Right lobe of liver (tissue), 4 donors: ENCODE data around the gene MOGAT3.

ENCODE experiments used
- POLR2A ChIP-seq: fragments of 450-650 bp; IDR thresholded peaks from one replicate; pipeline ENCODE4 v1.6.1; 2017; ENCODE audit warnings: antibody characterized with exemption, mild to moderate bottlenecking
- TF ChIP-seq, protein P1 (sequence below), 4 donors: fragments of 200-600 bp in 3 of 4; fragments of 450-650 bp in 1 of 4; IDR thresholded peaks; one replicate each; pipeline versions ENCODE4 v1.5.1 to v1.8.0; 2016 to 2022; ENCODE audit warnings: antibody characterized with exemption in 4 of 4, mild to moderate bottlenecking in 2 of 4
- donor health status: DM: no; HTN: no; CAD: no.
- donor health status: DM: no; HTN: no; CAD: no.
- donor health status: DM: no; HTN: yes; CAD: no.

DNA sequence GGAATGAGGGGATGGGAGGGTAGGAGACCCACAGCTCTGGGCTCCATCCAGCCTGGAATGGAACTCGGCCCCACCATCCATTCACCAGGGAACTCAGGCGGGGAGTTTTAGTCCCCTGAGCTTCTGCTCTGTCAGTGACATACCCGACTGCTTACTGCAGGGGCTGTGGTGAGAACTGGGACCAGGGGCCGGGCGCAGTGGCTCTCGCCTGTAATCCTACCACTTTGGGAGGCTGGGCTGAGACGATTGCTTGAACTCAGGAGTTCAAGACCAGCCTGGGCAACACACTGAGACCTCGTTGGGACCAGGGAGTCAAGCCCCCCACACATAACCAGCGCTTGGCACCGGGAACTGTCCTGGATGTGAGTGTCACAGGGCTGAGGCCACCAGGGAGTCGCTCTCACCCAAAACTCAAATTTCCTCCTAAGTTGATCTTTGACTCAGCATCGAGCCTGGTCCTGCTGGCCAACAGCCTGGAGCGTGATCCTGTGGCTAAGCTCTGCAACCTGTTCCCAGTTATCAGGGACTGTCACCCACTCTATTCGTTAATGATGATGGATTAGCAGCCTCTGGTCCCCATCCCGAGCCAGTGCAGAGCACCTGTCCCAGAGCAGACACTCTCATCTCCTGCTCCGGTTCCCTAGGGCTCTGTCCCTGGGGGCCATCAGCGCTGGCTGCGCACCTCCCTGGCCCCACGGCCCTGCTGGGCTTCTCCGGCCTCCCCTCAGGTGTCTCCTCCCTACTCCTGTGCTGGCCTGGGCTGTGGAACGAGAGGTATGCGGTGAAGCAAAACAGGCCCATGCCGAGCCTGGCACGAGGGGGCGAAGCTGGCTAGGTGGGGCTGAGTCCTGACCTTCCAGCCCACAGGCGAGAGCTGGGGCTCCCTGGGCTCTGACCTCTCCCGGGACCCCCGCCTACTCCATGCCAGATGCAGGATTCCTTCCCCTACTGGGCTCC is 37.7 kb upstream of the MOGAT3 start:
- TF ChIP-seq, protein P1, sequence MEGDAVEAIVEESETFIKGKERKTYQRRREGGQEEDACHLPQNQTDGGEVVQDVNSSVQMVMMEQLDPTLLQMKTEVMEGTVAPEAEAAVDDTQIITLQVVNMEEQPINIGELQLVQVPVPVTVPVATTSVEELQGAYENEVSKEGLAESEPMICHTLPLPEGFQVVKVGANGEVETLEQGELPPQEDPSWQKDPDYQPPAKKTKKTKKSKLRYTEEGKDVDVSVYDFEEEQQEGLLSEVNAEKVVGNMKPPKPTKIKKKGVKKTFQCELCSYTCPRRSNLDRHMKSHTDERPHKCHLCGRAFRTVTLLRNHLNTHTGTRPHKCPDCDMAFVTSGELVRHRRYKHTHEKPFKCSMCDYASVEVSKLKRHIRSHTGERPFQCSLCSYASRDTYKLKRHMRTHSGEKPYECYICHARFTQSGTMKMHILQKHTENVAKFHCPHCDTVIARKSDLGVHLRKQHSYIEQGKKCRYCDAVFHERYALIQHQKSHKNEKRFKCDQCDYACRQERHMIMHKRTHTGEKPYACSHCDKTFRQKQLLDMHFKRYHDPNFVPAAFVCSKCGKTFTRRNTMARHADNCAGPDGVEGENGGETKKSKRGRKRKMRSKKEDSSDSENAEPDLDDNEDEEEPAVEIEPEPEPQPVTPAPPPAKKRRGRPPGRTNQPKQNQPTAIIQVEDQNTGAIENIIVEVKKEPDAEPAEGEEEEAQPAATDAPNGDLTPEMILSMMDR (IDR thresholded peaks at IDR 0.05) = no peak
- no peak for TF ChIP-seq POLR2A
